ENCODE measurements around the gene ARFGEF3.

Gene ARFGEF3

DNA sequence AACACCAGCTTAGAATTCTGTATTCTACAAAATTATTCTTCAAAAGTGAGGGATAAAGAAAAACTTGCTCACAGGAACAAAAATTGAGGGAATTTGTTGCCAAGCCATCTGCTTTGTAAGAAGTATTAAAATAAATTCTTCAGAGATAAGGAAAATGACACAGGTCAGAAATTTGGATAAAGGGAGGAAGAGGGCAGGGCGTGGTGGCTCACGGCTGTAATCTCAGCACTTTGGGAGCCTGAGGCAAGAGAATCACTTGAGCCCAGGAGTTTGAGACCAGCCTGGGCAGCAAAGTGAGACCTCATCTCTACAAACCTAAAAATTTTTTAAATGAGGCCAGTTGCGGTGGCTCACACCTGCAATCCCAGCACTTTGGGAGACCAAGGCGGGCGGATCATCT, 227.8 kb downstream of the ARFGEF3 start:
- no peak overlapping the region for H3K4me3 ChIP-seq (ENCODE audit: low read depth, low read length)

All from iPS-11a (cell line).